T47D (cell line): ENCODE results near the gene TIPIN.
"Not testable (repeated sequence)": the region's sequence is repeated elsewhere in the genome, so short reads cannot be mapped to it uniquely, and the experiment has no call there.

ENCODE experiments used
- DNase-seq, 2 experiments: peaks; one replicate each; pipeline versions ENCODE4 v3.0.0 to v3.0.0-alpha.2; 2011 to 2012; ENCODE audit warnings: low read depth in 1 of 2, low spot score in 1 of 2
- JUND ChIP-seq: IDR thresholded peaks from 2 replicates; pipeline ENCODE4 v1.6.1; 2012; ENCODE audit warnings: low read depth
- in situ Hi-C: cut with HindIII; loops from 2 replicates; pipeline ENCODE4 v1.10.0; 2016; ENCODE audit warnings: low sequenced_read_pairs, low pct_unique_long_range_greater_than_20kb

Gene TIPIN

GRCh38 chr15:66356359-66357236 lies at the start of gene TIPIN:
TIPIN (minus strand) TSS chr15:66356685; CDS start chr15:66352947, 3,738 bp downstream.
- in situ Hi-C loops: no loop called here

GRCh38 chr15:66405615-66406014 lies 49.1 kb upstream of the TIPIN start:
- no peak for DNase-seq
- in situ Hi-C loops: no loop called here
- no peak for TF ChIP-seq JUND

More at GRCh38 chr15:66356359-66357236, at the start of gene TIPIN:
- no peak for TF ChIP-seq JUND
- peak; percentile 79 to 98 for DNase-seq

DNA sequence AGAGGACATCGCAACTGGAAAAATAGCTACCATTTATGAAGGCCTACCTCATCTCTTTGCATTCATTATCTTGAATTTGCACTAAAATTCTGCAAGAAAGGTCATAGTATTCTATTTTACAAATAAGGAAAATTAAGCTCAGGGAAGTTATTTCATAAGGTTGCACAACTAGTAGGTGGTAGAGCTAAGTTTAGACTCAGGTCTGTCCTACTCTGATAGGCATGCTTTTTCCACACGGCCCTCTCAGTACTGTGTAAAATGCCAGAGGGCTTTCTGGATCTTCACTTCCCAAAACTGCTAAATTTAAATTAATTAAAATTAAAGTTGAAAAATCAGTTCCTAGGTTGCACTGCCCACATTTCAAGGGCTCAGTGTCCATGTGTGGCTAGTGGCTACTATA lies 48.5 kb upstream of the TIPIN start:
- DNase-seq: no peak
- in situ Hi-C loops: no loop called here
- no peak for TF ChIP-seq JUND

- no peak for DNase-seq
- in situ Hi-C loops: no loop called here
These were observed 48.0 kb upstream of the TIPIN start for GRCh38 chr15:66404532-66404931.

DNA sequence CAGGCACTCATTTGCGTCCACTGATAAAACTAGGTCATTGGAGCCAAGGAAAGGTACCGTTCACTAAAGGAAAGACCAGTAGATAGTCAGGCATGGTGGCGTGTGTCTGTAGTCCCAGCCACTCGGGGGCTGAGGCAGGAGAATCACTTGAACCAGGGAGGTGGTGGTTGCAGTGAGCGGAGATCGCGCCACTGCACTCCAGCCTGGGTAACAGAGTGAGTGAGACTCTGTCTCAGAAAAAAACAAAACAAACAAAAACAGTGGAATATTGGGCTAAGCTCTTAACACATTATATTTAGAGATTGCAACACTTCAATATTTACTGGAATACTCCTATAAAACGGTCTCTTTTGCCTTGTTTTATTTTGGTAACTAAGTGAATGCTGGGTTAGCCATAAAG lies 47.6 kb upstream of the TIPIN start:
- DNase-seq: no peak
- TF ChIP-seq JUND: no peak
- in situ Hi-C loops: no loop called here

More at GRCh38 chr15:66404532-66404931, 48.0 kb upstream of the TIPIN start:
- no peak for TF ChIP-seq JUND

GRCh38 chr15:66403323-66403722 lies 46.8 kb upstream of the TIPIN start:
- TF ChIP-seq JUND: no peak
- in situ Hi-C loops: no loop called here
- no peak for DNase-seq

DNA sequence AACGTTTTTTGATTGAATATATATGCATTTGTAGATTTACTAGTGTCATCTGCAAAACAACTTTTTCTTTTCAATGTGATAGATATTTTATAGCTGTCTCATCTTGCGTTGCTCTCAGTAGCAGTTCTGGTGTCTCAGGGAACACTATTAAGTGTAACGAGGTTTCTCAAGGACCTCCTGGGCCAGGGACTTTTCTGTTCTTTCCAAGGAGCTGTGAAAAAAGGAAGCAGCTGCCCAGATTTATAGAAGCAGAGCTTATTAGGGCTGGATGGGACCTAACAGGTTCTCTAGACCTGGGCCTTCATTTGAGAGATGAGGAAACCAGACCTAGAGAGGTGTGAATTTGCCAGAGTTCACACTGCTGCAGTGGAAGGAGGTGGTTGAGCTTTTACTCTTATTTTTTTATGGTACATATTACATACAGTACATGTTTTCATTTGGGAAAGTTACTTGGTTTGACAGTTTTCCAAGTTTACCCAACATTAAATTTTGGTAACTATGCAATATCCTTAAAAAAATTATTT lies 46.3 kb upstream of the TIPIN start:
- DNase-seq: no peak
- no peak for TF ChIP-seq JUND
- in situ Hi-C loops: no loop called here

- no peak for DNase-seq
- in situ Hi-C loops: no loop called here
- TF ChIP-seq JUND: no peak
These were observed 44.9 kb upstream of the TIPIN start for GRCh38 chr15:66401130-66402021.

DNA sequence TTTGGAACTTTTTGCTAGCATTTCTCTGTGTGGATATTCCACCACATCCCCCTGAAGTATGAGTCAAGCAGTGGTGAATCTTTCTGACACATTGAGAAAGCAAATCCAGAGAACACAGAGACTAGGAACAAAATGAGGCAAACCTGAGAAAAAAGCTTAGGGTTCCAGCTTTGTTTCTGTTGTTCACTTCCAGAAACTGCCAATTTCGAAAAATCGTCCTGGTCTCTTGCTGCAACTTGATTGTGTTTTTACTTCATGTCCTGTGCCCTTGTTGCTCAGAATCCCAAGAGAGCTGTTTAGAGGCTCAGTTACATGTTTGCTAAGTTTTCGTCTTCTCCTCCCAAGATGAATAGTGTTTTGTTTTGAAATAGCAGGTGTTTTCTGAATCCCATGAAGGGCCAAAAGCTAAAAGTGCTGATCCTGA lies 43.9 kb upstream of the TIPIN start:
- in situ Hi-C loops: no loop called here
- DNase-seq: no peak
- TF ChIP-seq JUND: no peak

DNA sequence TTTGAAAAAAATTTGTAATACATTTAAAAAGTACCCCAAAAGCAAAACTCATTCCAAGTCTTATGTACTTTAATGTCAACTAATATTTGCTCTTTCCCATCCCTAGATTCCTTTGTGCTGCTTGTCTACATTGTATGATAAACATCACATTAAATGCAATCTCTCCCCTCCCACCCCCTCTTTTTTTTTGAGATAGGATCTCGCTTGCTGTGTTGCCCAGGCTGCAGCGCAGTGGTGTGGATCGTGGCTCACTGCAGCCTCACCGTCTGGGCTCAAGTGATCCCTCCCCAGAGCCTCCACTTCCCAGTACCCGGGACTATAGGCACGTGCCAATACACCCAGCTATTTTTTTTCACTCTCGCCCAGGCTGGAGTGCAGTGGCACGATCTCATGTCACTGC lies 42.8 kb upstream of the TIPIN start:
- in situ Hi-C loops: no loop called here
- no peak for DNase-seq
- TF ChIP-seq JUND: no peak

- no peak for TF ChIP-seq JUND
- in situ Hi-C loops: no loop called here
These were observed 38.4 kb upstream of the TIPIN start for GRCh38 chr15:66394915-66395314.

DNA sequence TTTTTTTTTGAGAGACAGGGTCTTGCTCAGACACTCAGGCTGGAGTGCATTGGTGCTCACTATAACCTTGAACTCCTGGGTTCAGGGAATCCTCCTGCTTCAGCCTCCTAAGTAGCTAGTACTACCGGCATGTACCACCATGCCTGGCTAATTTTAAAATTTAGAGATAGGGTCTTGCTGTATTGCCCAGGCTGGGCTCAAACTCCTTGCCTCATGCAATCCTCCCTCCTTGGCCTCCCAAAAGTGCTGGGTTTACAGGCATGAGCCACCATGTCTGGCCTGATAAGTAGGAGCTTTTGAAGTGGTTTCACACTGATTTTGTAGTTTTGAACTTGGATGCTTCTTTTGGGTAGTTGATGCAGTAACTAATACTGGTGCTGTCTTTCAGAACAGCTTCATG lies 38.0 kb upstream of the TIPIN start:
- no peak for DNase-seq
- TF ChIP-seq JUND: no peak
- in situ Hi-C loops: no loop called here

More at GRCh38 chr15:66394915-66395314, 38.4 kb upstream of the TIPIN start:
- no peak for DNase-seq

GRCh38 chr15:66393037-66393436 lies 36.6 kb upstream of the TIPIN start:
- DNase-seq, in situ Hi-C loops: not testable (repeated sequence)
